ENCODE measurements around the gene CCDC51. TPM values are rescaled to one million over a fixed set of nuclear protein-coding genes. Genes with fewer than 3 reads are reported as not detected.

CCDC51 gene
- total RNA-seq, 1 experiment from 2014 or later, result 11.8 TPM

- CTCF ChIA-PET, result no interaction called here
- TF ChIP-seq CTCF (conservative IDR thresholded peaks at IDR 0.05; ENCODE audit: low read depth, low read length) (no peak), EZH2 (IDR thresholded peaks at IDR 0.05; ENCODE audit: borderline replicate concordance, low read depth, low read length, poor library complexity, severe bottlenecking) (no peak)
- Histone ChIP-seq H3K4me1 (ENCODE audit: insufficient read depth, low read length, poor library complexity, severe bottlenecking) (no peaks in the 10 kb centered on the region), H3K36me3 (ENCODE audit: insufficient read depth, low read length, poor library complexity, severe bottlenecking) (no peaks in the 10 kb centered on the region), H3K27me3 (replicated peaks; ENCODE audit: insufficient read depth, low read depth, low read length, poor library complexity) (no peaks in the 10 kb centered on the region), H3K9me3 (ENCODE audit: low read depth, low read length, poor library complexity, severe bottlenecking) (no peaks in the 10 kb centered on the region), H3K4me3 (ENCODE audit: low read depth, low read length, poor library complexity, severe bottlenecking) (no peak overlapping the region), H3K27ac (ENCODE audit: low read depth, low read length, poor library complexity, severe bottlenecking) (no peak overlapping the region)
- POLR2A ChIA-PET (ENCODE audit: low non-redundant PET), result no interaction called here
- BruUV-seq (replicated peaks), result no TSS peak
- intact Hi-C loops (cut with micrococcal nuclease; ENCODE audit: unreplicated experiment), result no loop called here
- DNase-seq (ENCODE audit: low spot score), result no peak
These were observed 26.8 kb downstream of the CCDC51 start for GRCh38 chr3:48413086-48413485.

- H3K4me3 ChIP-seq (ENCODE audit: low read depth, low read length, poor library complexity, severe bottlenecking), result no peak overlapping the region
These were observed 27.4 kb downstream of the CCDC51 start for GRCh38 chr3:48412375-48413001.

GRCh38 chr3:48411606-48412374, 28.1 kb downstream of the CCDC51 start:
- no peaks in the 10 kb centered on the region for H3K36me3 ChIP-seq (ENCODE audit: insufficient read depth, low read length, poor library complexity, severe bottlenecking)
- H3K4me3 ChIP-seq (ENCODE audit: low read depth, low read length, poor library complexity, severe bottlenecking), result no peak overlapping the region
- no peaks in the 10 kb centered on the region for H3K9me3 ChIP-seq (ENCODE audit: low read depth, low read length, poor library complexity, severe bottlenecking)
- POLR2A ChIA-PET (ENCODE audit: low non-redundant PET), result no interaction called here
- no TSS peak for BruUV-seq (replicated peaks)
- H3K27ac ChIP-seq (ENCODE audit: low read depth, low read length, poor library complexity, severe bottlenecking), result no peak overlapping the region
- intact Hi-C loops (cut with micrococcal nuclease; ENCODE audit: unreplicated experiment), result no loop called here
- H3K27me3 ChIP-seq (replicated peaks; ENCODE audit: insufficient read depth, low read depth, low read length, poor library complexity), result no peaks in the 10 kb centered on the region
- CTCF ChIA-PET, result no interaction called here
- DNase-seq (ENCODE audit: low spot score), result no peak
- H3K4me1 ChIP-seq (ENCODE audit: insufficient read depth, low read length, poor library complexity, severe bottlenecking), result no peaks in the 10 kb centered on the region
- TF ChIP-seq CTCF (conservative IDR thresholded peaks at IDR 0.05; ENCODE audit: low read depth, low read length), result no peak
- TF ChIP-seq EZH2 (IDR thresholded peaks at IDR 0.05; ENCODE audit: borderline replicate concordance, low read depth, low read length, poor library complexity, severe bottlenecking), result no peak

More at GRCh38 chr3:48412375-48413001, 27.4 kb downstream of the CCDC51 start:
- intact Hi-C loops (cut with micrococcal nuclease; ENCODE audit: unreplicated experiment), result no loop called here
- Histone ChIP-seq H3K36me3 (ENCODE audit: insufficient read depth, low read length, poor library complexity, severe bottlenecking) (no peaks in the 10 kb centered on the region), H3K4me1 (ENCODE audit: insufficient read depth, low read length, poor library complexity, severe bottlenecking) (no peaks in the 10 kb centered on the region), H3K27me3 (replicated peaks; ENCODE audit: insufficient read depth, low read depth, low read length, poor library complexity) (no peaks in the 10 kb centered on the region), H3K27ac (ENCODE audit: low read depth, low read length, poor library complexity, severe bottlenecking) (no peak overlapping the region), H3K9me3 (ENCODE audit: low read depth, low read length, poor library complexity, severe bottlenecking) (no peaks in the 10 kb centered on the region)
- no peak for DNase-seq (ENCODE audit: low spot score)
- POLR2A ChIA-PET (ENCODE audit: low non-redundant PET), result no interaction called here
- CTCF ChIA-PET, result no interaction called here
- no TSS peak for BruUV-seq (replicated peaks)
- TF ChIP-seq CTCF (conservative IDR thresholded peaks at IDR 0.05; ENCODE audit: low read depth, low read length) (no peak), EZH2 (IDR thresholded peaks at IDR 0.05; ENCODE audit: borderline replicate concordance, low read depth, low read length, poor library complexity, severe bottlenecking) (no peak)
